ENCODE data around the gene NAV2.

Gene NAV2

GRCh38 chr11:20055312-20055711 lies 342.7 kb downstream of the NAV2 start:
- DNase-seq (ENCODE audit: low read depth): no peak
- no peak for TF ChIP-seq POLR2A (IDR thresholded peaks at IDR 0.05; ENCODE audit: extremely low read depth, insufficient read length)
- TF ChIP-seq CTCF (IDR thresholded peaks at IDR 0.05; ENCODE audit: low read depth, low read length): no peak
- no peak for TF ChIP-seq MAX (IDR thresholded peaks at IDR 0.05; ENCODE audit: low read depth, low read length)
- no peak for TF ChIP-seq MYC (IDR thresholded peaks at IDR 0.05; ENCODE audit: low read depth, low read length)
- H3K4me3 ChIP-seq (ENCODE audit: low read depth, low read length): no peak overlapping the region

GRCh38 chr11:20056109-20056949 lies 343.7 kb downstream of the NAV2 start:
- DNase-seq (ENCODE audit: low read depth): no peak
- no peak for TF ChIP-seq MAX (IDR thresholded peaks at IDR 0.05; ENCODE audit: low read depth, low read length)
- TF ChIP-seq CTCF (IDR thresholded peaks at IDR 0.05; ENCODE audit: low read depth, low read length): no peak
- no peak for TF ChIP-seq POLR2A (IDR thresholded peaks at IDR 0.05; ENCODE audit: extremely low read depth, insufficient read length)
- TF ChIP-seq MYC (IDR thresholded peaks at IDR 0.05; ENCODE audit: low read depth, low read length): no peak

GRCh38 chr11:20056950-20057943 lies 344.6 kb downstream of the NAV2 start:
- TF ChIP-seq CTCF (IDR thresholded peaks at IDR 0.05; ENCODE audit: low read depth, low read length) (no peak), POLR2A (IDR thresholded peaks at IDR 0.05; ENCODE audit: extremely low read depth, insufficient read length) (no peak), MAX (IDR thresholded peaks at IDR 0.05; ENCODE audit: low read depth, low read length) (no peak), MYC (IDR thresholded peaks at IDR 0.05; ENCODE audit: low read depth, low read length) (no peak)
- DNase-seq (ENCODE audit: low read depth): no peak
- no peak overlapping the region for H3K4me3 ChIP-seq (ENCODE audit: low read depth, low read length)

More at GRCh38 chr11:20056109-20056949, 343.7 kb downstream of the NAV2 start:
- H3K4me3 ChIP-seq (ENCODE audit: low read depth, low read length): no peak overlapping the region

- TF ChIP-seq CTCF (IDR thresholded peaks at IDR 0.05; ENCODE audit: low read depth, low read length) (no peak), MAX (IDR thresholded peaks at IDR 0.05; ENCODE audit: low read depth, low read length) (no peak), MYC (IDR thresholded peaks at IDR 0.05; ENCODE audit: low read depth, low read length) (no peak), POLR2A (IDR thresholded peaks at IDR 0.05; ENCODE audit: extremely low read depth, insufficient read length) (no peak)
- no peak overlapping the region for H3K4me3 ChIP-seq (ENCODE audit: low read depth, low read length)
- no peak for DNase-seq (ENCODE audit: low read depth)
Measured at GRCh38 chr11:20058749-20059458, 346.3 kb downstream of the NAV2 start.

- no peak overlapping the region for H3K4me3 ChIP-seq (ENCODE audit: low read depth, low read length)
- TF ChIP-seq POLR2A (IDR thresholded peaks at IDR 0.05; ENCODE audit: extremely low read depth, insufficient read length): no peak
- TF ChIP-seq MYC (IDR thresholded peaks at IDR 0.05; ENCODE audit: low read depth, low read length): no peak
- TF ChIP-seq CTCF (IDR thresholded peaks at IDR 0.05; ENCODE audit: low read depth, low read length): no peak
- TF ChIP-seq MAX (IDR thresholded peaks at IDR 0.05; ENCODE audit: low read depth, low read length): no peak
- no peak for DNase-seq (ENCODE audit: low read depth)
Measured at GRCh38 chr11:20059587-20060021, 347.0 kb downstream of the NAV2 start.

All from NB4 (cell line).